H1 (cell line): ENCODE results near the gene POLA1.

Source experiments
- CHD1 ChIP-seq: IDR thresholded peaks from 2 replicates; pipeline ENCODE4 v1.6.1; 2012; ENCODE audit warnings: low read depth, low read length, improper control_type of control experiment
- CHD2 ChIP-seq: IDR thresholded peaks from 2 replicates; pipeline ENCODE4 v1.6.1; 2012; ENCODE audit warnings: low read length, improper control_type of control experiment
- SP2 ChIP-seq: IDR thresholded peaks from 2 replicates; pipeline ENCODE4 v1.6.1; 2012; ENCODE audit warnings: mild to moderate bottlenecking, low read length, inconsistent platforms
- ZNF274 ChIP-seq: IDR thresholded peaks from 2 replicates; pipeline ENCODE4 v1.7.0; 2012; ENCODE audit warnings: low read length, borderline replicate concordance; ENCODE audit errors: extremely low read depth
- TF ChIP-seq, protein P1 (sequence below), 3 experiments: IDR thresholded peaks; 1 replicate in 2 of 3; 2 replicates in 1 of 3; pipeline versions ENCODE4 v1.5.1 to v1.6.1; 2011; ENCODE audit warnings: low read length in 3 of 3, mild to moderate bottlenecking in 3 of 3, inconsistent platforms in 2 of 3, low read depth in 1 of 3, moderate library complexity in 1 of 3; ENCODE audit not compliant: insufficient read depth in 1 of 3; ENCODE audit errors: control extremely low read depth in 1 of 3
- TF ChIP-seq, protein P2 (sequence below): IDR thresholded peaks from 2 replicates; pipeline ENCODE4 v1.6.1; 2012; ENCODE audit warnings: inconsistent platforms

DNA sequence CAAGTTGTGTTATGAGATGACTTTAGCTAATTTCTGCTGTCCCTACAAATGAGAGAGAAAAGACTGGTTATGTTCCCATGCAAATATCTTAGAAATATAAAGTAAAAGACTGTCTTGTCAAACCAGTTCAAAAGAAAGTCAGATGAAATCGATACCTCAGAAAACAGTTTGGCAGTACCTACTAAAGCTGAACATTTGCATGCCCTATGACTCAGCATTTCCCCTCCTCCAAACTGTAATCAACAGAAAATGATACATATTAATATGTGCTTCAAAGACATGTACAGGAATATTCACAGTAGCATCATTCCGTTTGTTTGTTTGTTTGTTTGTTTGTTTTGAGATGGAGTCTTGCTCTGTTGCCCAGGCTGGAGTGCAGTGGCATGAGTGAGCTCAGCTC, 231.7 kb downstream of the POLA1 start:
- TF ChIP-seq CHD1 (no peak), ZNF274 (no peak), CHD2 (no peak), SP2 (no peak)
- TF ChIP-seq, protein P1, sequence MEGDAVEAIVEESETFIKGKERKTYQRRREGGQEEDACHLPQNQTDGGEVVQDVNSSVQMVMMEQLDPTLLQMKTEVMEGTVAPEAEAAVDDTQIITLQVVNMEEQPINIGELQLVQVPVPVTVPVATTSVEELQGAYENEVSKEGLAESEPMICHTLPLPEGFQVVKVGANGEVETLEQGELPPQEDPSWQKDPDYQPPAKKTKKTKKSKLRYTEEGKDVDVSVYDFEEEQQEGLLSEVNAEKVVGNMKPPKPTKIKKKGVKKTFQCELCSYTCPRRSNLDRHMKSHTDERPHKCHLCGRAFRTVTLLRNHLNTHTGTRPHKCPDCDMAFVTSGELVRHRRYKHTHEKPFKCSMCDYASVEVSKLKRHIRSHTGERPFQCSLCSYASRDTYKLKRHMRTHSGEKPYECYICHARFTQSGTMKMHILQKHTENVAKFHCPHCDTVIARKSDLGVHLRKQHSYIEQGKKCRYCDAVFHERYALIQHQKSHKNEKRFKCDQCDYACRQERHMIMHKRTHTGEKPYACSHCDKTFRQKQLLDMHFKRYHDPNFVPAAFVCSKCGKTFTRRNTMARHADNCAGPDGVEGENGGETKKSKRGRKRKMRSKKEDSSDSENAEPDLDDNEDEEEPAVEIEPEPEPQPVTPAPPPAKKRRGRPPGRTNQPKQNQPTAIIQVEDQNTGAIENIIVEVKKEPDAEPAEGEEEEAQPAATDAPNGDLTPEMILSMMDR (IDR thresholded peaks at IDR 0.05; ENCODE audit: control extremely low read depth in 1 of 3, insufficient read depth in 1 of 3, low read depth in 1 of 3, low read length in 3 of 3) = no peak
- TF ChIP-seq, protein P2, sequence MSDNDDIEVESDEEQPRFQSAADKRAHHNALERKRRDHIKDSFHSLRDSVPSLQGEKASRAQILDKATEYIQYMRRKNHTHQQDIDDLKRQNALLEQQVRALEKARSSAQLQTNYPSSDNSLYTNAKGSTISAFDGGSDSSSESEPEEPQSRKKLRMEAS = no peak
